HG02884 (cell line): ENCODE results near the gene TMEM59L.

Experiments used
- ATAC-seq: cut with Tn5 transposase; IDR thresholded peaks from one replicate; pipeline ENCODE4 v1.9.1; 2021; ENCODE audit warnings: mild to moderate bottlenecking, moderate library complexity; ENCODE audit not compliant: unreplicated experiment

TMEM59L gene

GRCh38 chr19:18608102-18608804 lies 4.4 kb upstream of the TMEM59L start:
- no peak for ATAC-seq

- no peak for ATAC-seq
These were observed 3.6 kb upstream of the TMEM59L start for GRCh38 chr19:18608805-18609716.

GRCh38 chr19:18609717-18610051 lies 3.0 kb upstream of the TMEM59L start:
- ATAC-seq: no peak

- ATAC-seq: no peak
These were observed 2.5 kb upstream of the TMEM59L start for GRCh38 chr19:18610245-18610555.

GRCh38 chr19:18610556-18611326 lies 1.9 kb upstream of the TMEM59L start:
- ATAC-seq: no peak

- no peak for ATAC-seq
These were observed 1.2 kb upstream of the TMEM59L start for GRCh38 chr19:18611327-18612050.

- no peak for ATAC-seq
These were observed 459 bp upstream of the TMEM59L start for GRCh38 chr19:18612051-18612771.

- no peak for ATAC-seq
These were observed 1.0 kb downstream of the TMEM59L start for GRCh38 chr19:18613589-18614234.

GRCh38 chr19:18616023-18616422 lies 3.4 kb downstream of the TMEM59L start:
- no peak for ATAC-seq

GRCh38 chr19:18617562-18617961 lies 4.9 kb downstream of the TMEM59L start:
- ATAC-seq: no peak

GRCh38 chr19:18618236-18618635 lies 5.6 kb downstream of the TMEM59L start:
- no peak for ATAC-seq

GRCh38 chr19:18620311-18620710 lies 7.6 kb downstream of the TMEM59L start:
- ATAC-seq: no peak

- ATAC-seq: no peak
These were observed 8.2 kb downstream of the TMEM59L start for GRCh38 chr19:18620902-18621301.

GRCh38 chr19:18626906-18627305 lies 14.2 kb downstream of the TMEM59L start:
- ATAC-seq: no peak

- ATAC-seq: no peak
These were observed 16.8 kb downstream of the TMEM59L start for GRCh38 chr19:18629166-18630088.

GRCh38 chr19:18633321-18633720 lies 20.7 kb downstream of the TMEM59L start:
- no peak for ATAC-seq

GRCh38 chr19:18634612-18635297 lies 22.1 kb downstream of the TMEM59L start:
- no peak for ATAC-seq

- no peak for ATAC-seq
These were observed 23.1 kb downstream of the TMEM59L start for GRCh38 chr19:18635831-18636182.
